Placental epithelial cell (primary cell): ENCODE measurements around the gene IL19. TPM values are rescaled to one million over a fixed set of nuclear protein-coding genes. Genes with fewer than 3 reads are reported as not detected.

Experiments used
- small RNA-seq: library from RNA; depleted of rRNA; stranded (forward); fragments of <200 nt; gene quantifications from one replicate; pipeline ENCODE3, GENCODE V24; 2012
- total RNA-seq: library from RNA; depleted of rRNA; stranded (reverse); fragments of >200 nt; gene quantifications from 2 replicates; pipeline ENCODE4 v1.2.3, GENCODE V29; 2012

The IL19 gene
- not detected in 2 replicates for total RNA-seq

GRCh38 chr1:206770531-206771337 is at the start of gene IL19:
Gene IL19 (plus strand): TSS chr1:206770773. CDS start chr1:206836663, 65,890 bp downstream.

GRCh38 chr1:206772243-206772937 is 1.8 kb downstream of the IL19 start, which contains the start of gene IL10:
Gene IL10 (minus strand): TSS chr1:206772494. CDS start chr1:206772435, 59 bp downstream.

GRCh38 chr1:206864939-206865671 is 94.5 kb downstream of the IL19 start, which contains the start of gene IL20:
Gene IL20 (plus strand): TSS chr1:206865623. CDS start chr1:206865853, 230 bp downstream.

Small RNAs within 50 kb of the gene (small RNA-seq; reads per million reads assigned to genes)
- not detected for gene RF00019

Other genes with a start within 250 kb of the IL19 start
- 54.2 and 54.3 TPM in 2 replicates for gene EIF2D, start 158.3 kb upstream of the IL19 start, total RNA-seq
- gene DYRK3, start 135.2 kb upstream of the IL19 start, total RNA-seq: 0.79 and 1.2 TPM in 2 replicates
- gene MAPKAPK2, start 85.9 kb upstream of the IL19 start, total RNA-seq: 17.7 and 28.3 TPM in 2 replicates
- not detected in 2 replicates for gene IL10, start 1.7 kb downstream of the IL19 start, total RNA-seq
- gene IL20, start 94.8 kb downstream of the IL19 start, total RNA-seq: not detected in 2 replicates
- 0.22 TPM in 1 of 2 replicates, not detected in the other for gene IL24, start 126.7 kb downstream of the IL19 start, total RNA-seq
- 0.22 TPM in 1 of 2 replicates, not detected in the other for gene FCMR, start 151.2 kb downstream of the IL19 start, total RNA-seq
- gene PIGR, start 175.7 kb downstream of the IL19 start, total RNA-seq: not detected in 2 replicates
- gene FCAMR, start 199.7 kb downstream of the IL19 start, total RNA-seq: not detected in 2 replicates